Fibroblast of skin of scalp (primary cell): ENCODE results near the gene PDP2.
"Not testable (repeated sequence)": the region's sequence is repeated elsewhere in the genome, so short reads cannot be mapped to it uniquely, and the experiment has no call there.

Source experiments
- DNase-seq: peaks from one replicate; pipeline ENCODE4 v3.0.0-alpha.2; 2013

The PDP2 gene

GRCh38 chr16:66856184-66856730 is 24.1 kb upstream of the PDP2 start:
- no peak for DNase-seq

GRCh38 chr16:66856801-66857200 is 23.5 kb upstream of the PDP2 start:
- DNase-seq, result no peak

GRCh38 chr16:66857437-66857836 is 22.9 kb upstream of the PDP2 start:
- no peak for DNase-seq

GRCh38 chr16:66858740-66859396 is 21.4 kb upstream of the PDP2 start:
- DNase-seq, result peak; percentile 26

GRCh38 chr16:66859397-66860068 is 20.8 kb upstream of the PDP2 start:
- no peak for DNase-seq

- DNase-seq, result no peak
These were observed 18.2 kb upstream of the PDP2 start for GRCh38 chr16:66862023-66862520.

GRCh38 chr16:66863707-66864106 is 16.6 kb upstream of the PDP2 start:
- no peak for DNase-seq

- DNase-seq, result no peak
These were observed 10.9 kb upstream of the PDP2 start for GRCh38 chr16:66869424-66869823.

- not testable (repeated sequence) for DNase-seq
These were observed 9.0 kb upstream of the PDP2 start for GRCh38 chr16:66871363-66871762.

- DNase-seq, result no peak
These were observed 8.5 kb upstream of the PDP2 start for GRCh38 chr16:66871840-66872239.

GRCh38 chr16:66872559-66872942 is 7.8 kb upstream of the PDP2 start:
- no peak for DNase-seq

GRCh38 chr16:66872943-66873684 is 7.2 kb upstream of the PDP2 start:
- peak; percentile 99 for DNase-seq

- DNase-seq, result no peak
These were observed 6.6 kb upstream of the PDP2 start for GRCh38 chr16:66873685-66874055.

- peak; percentile 55 for DNase-seq
These were observed 6.1 kb upstream of the PDP2 start for GRCh38 chr16:66874079-66874775.

GRCh38 chr16:66878067-66878466 is 2.2 kb upstream of the PDP2 start:
- peak; percentile 32 for DNase-seq

- no peak for DNase-seq
These were observed 701 bp downstream of the PDP2 start for GRCh38 chr16:66881014-66881417.

- no peak for DNase-seq
These were observed 1.2 kb downstream of the PDP2 start for GRCh38 chr16:66881560-66881959.

- no peak for DNase-seq
These were observed 1.7 kb downstream of the PDP2 start for GRCh38 chr16:66881964-66882508.

GRCh38 chr16:66882702-66883101 is 2.4 kb downstream of the PDP2 start:
- DNase-seq, result no peak

GRCh38 chr16:66885491-66885890 is 5.2 kb downstream of the PDP2 start:
- DNase-seq, result no peak

- no peak for DNase-seq
These were observed 6.0 kb downstream of the PDP2 start for GRCh38 chr16:66886321-66886720.

GRCh38 chr16:66886914-66887313 is 6.6 kb downstream of the PDP2 start:
- DNase-seq, result no peak
